SK-N-MC (cell line): ENCODE measurements around the gene MKRN2.
"Not testable (repeated sequence)": the region's sequence is repeated elsewhere in the genome, so short reads cannot be mapped to it uniquely, and the experiment has no call there.

Experiments used
- EZH2 ChIP-seq: fragments of 200-600 bp; sonication (generic); IDR thresholded peaks from one replicate; pipeline ENCODE4 v1.6.1; 2017; ENCODE audit warnings: antibody characterized with exemption
- FOXP2 ChIP-seq: optimal IDR thresholded peaks from 2 replicates; pipeline ENCODE3; 2011; ENCODE audit warnings: mild to moderate bottlenecking, moderate library complexity; ENCODE audit not compliant: insufficient read depth; ENCODE audit errors: extremely low read length, control extremely low read depth
- POLR2AphosphoS5 ChIP-seq: IDR thresholded peaks from 2 replicates; pipeline ENCODE4 v1.6.1; 2012; ENCODE audit warnings: mild to moderate bottlenecking, low read depth, low read length, borderline replicate concordance

GRCh38 chr3:12630843-12631242 lies 74.0 kb downstream of the MKRN2 start:
- TF ChIP-seq POLR2AphosphoS5, EZH2, FOXP2: not testable (repeated sequence)
